Measurements from ENCODE around the gene KRT84. TPM values are rescaled to one million over a fixed set of nuclear protein-coding genes. Genes with fewer than 3 reads are reported as not detected.

Gene KRT84
- total RNA-seq, 1 experiment from 2014 or later = not detected

- CTCF ChIA-PET = no interaction called here
- intact Hi-C loops (cut with micrococcal nuclease) = no loop called here
These were observed 28.5 kb downstream of the KRT84 start for GRCh38 chr12:52356762-52357580.

More at GRCh38 chr12:52356762-52357580, 28.5 kb downstream of the KRT84 start:
- Histone ChIP-seq H3K27me3 (ENCODE audit: insufficient read depth, low read length) (no peaks in the 10 kb centered on the region; the same call in 1 of the 2 replicates), H3K4me3 (replicated peaks in 1 of 2; ENCODE audit: low read depth in 1 of 2, low read length in 2 of 2) (no peak overlapping the region), H2AFZ (ENCODE audit: low read depth, low read length, poor library complexity, severe bottlenecking) (no peak overlapping the region), H3K9ac (ENCODE audit: low read length) (no peak overlapping the region), H3K79me2 (ENCODE audit: insufficient read depth, low read length) (no peaks in the 10 kb centered on the region), H3K9me3 (ENCODE audit: control insufficient read depth in 1 of 2, insufficient read depth in 1 of 2, low read depth in 1 of 2, low read length in 2 of 2) (no peaks in the 10 kb centered on the region), H3K27ac (ENCODE audit: low read depth, low read length) (no peak overlapping the region), H4K20me1 (ENCODE audit: insufficient read depth) (no peaks in the 10 kb centered on the region), H3K4me2 (ENCODE audit: low read length) (no peak overlapping the region), H3K9me2 (ENCODE audit: insufficient read depth) (no peaks in the 10 kb centered on the region), H3K36me3 (ENCODE audit: control insufficient read depth in 1 of 2, insufficient read depth in 2 of 2, low read length in 2 of 2) (no peaks in the 10 kb centered on the region), H3K4me1 (ENCODE audit: control insufficient read depth in 1 of 2, insufficient read depth in 2 of 2, low read length in 2 of 2) (no peaks in the 10 kb centered on the region; a peak in 1 of 4 replicates)
- DNase-seq (ENCODE audit: low read depth, low spot score) (no peak), ATAC-seq (no peak)
- TF ChIP-seq JUND (IDR thresholded peaks at IDR 0.05) (no peak), CTCF (IDR thresholded peaks at IDR 0.05 in 2 of 3, conservative IDR thresholded peaks at IDR 0.05 in 1 of 3; ENCODE audit: borderline replicate concordance in 1 of 3, insufficient read depth in 1 of 3, low read depth in 2 of 3, low read length in 2 of 3) (no peak), SRF (IDR thresholded peaks at IDR 0.05; ENCODE audit: low read depth) (no peak), SIN3A (IDR thresholded peaks at IDR 0.05; ENCODE audit: low read depth) (no peak), EZH2 (IDR thresholded peaks at IDR 0.05) (no peak)
- TF ChIP-seq, protein P1, sequence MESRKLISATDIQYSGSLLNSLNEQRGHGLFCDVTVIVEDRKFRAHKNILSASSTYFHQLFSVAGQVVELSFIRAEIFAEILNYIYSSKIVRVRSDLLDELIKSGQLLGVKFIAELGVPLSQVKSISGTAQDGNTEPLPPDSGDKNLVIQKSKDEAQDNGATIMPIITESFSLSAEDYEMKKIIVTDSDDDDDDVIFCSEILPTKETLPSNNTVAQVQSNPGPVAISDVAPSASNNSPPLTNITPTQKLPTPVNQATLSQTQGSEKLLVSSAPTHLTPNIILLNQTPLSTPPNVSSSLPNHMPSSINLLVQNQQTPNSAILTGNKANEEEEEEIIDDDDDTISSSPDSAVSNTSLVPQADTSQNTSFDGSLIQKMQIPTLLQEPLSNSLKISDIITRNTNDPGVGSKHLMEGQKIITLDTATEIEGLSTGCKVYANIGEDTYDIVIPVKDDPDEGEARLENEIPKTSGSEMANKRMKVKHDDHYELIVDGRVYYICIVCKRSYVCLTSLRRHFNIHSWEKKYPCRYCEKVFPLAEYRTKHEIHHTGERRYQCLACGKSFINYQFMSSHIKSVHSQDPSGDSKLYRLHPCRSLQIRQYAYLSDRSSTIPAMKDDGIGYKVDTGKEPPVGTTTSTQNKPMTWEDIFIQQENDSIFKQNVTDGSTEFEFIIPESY (IDR thresholded peaks at IDR 0.05; ENCODE audit: extremely low read depth, insufficient replicate concordance, low read length) = no peak
- TF ChIP-seq, protein P2, sequence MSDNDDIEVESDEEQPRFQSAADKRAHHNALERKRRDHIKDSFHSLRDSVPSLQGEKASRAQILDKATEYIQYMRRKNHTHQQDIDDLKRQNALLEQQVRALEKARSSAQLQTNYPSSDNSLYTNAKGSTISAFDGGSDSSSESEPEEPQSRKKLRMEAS (IDR thresholded peaks at IDR 0.05) = no peak
- no TSS peak for BruUV-seq (replicated peaks)
- RAD21 ChIA-PET (ENCODE audit: low non-redundant PET in 1 of 2, low total read pairs in 2 of 2, uncharacterized antibody in 2 of 2, unreplicated experiment in 2 of 2) = no interaction called here
- POLR2A ChIA-PET = no interaction called here

All from HCT116 (cell line).